Measurements from ENCODE around the gene FBXW11. TPM values are rescaled to one million over a fixed set of nuclear protein-coding genes. Genes with fewer than 3 reads are reported as not detected.

Gene FBXW11
- total and polyA plus RNA-seq, 10 of the 15 experiments (the other 5 are each of a cell fraction or from before 2014, with no cell fraction given): 4.3 to 61.5 (median 40.0) TPM

DNA sequence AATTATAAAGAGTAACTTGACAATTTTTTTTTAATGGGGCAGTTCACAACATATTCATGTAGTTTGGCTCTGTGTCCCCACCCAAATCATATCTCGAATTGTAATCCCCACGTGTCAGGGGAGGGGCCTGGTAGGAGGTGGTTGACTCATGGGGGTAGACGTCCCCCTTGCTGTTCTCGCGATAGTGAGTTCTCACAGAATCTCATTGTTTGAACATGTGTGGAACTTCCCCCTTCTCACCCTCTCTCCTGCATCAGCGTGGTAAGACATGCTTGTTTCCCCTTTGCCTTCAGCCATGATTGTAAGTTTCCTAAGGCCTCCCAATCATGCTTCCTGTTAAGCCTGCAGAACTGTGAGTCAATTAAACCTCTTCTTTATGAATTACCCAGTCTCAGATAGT is 40.7 kb downstream of the FBXW11 start:
- Histone ChIP-seq H4K20me1 (ENCODE audit: control insufficient read depth, insufficient read depth) (no peaks in the 10 kb centered on the region), H3K79me2 (ENCODE audit: control insufficient read depth, insufficient read depth, low read length) (peaks cover 80% of the 10 kb centered on the region), H3K9me3 (replicated peaks; ENCODE audit: control insufficient read depth, insufficient read depth, low read length) (peaks cover 14% of the 10 kb centered on the region), H3K27me3 (replicated peaks in 1 of 2; ENCODE audit: control insufficient read depth in 2 of 2, insufficient read depth in 2 of 2, low read length in 1 of 2) (no peaks in the 10 kb centered on the region), H3K4me1 (ENCODE audit: control insufficient read depth, insufficient read depth, low read length) (peaks cover 29% of the 10 kb centered on the region), H3K4me2 (ENCODE audit: control insufficient read depth, insufficient read depth) (no peak overlapping the region), H3K27ac (ENCODE audit: control insufficient read depth, insufficient read depth) (0 out of 2 replicates have a peak overlapping the region, but pooled peaks have one; percentile 20), H3K4me3 (no peak overlapping the region), H2AFZ (ENCODE audit: control insufficient read depth, low read depth, low read length) (no peak overlapping the region), H3K36me3 (ENCODE audit: control insufficient read depth in 2 of 2, insufficient read depth in 2 of 2, low read length in 1 of 2) (peaks cover 0 to 3% of the 10 kb centered on the region in 2 experiments; a peak in 1 of 4 replicates), H3K9ac (ENCODE audit: control insufficient read depth, insufficient read depth, low read length) (no peak overlapping the region)
- 73% methylated on average over 6 of the region's 6 CpGs for WGBS (ENCODE audit: insufficient coverage, insufficient replicate concordance, low lambda C conversion rate, missing lambda C conversion rate)
- DNase-seq (ENCODE audit: low read depth, low spot score) (no peak), FAIRE-seq (no peak), ATAC-seq (0 out of 3 replicates have a peak, but pooled peaks have one; percentile 4)
- ChIA-PET POLR2A (interaction anchor here (1.3 kb wide), 1 partner anchor 12 kb away, joined by 5 read pairs; no protein-coding TSS in a partner anchor), SMC1A (ENCODE audit: uncharacterized antibody, unreplicated experiment) (interaction anchor here (1.0 to 2.2 kb wide), 2 partner anchors 19 to 51 kb away, joined by 3 to 11 read pairs; no protein-coding TSS in a partner anchor), RAD21 (ENCODE audit: unreplicated experiment) (interaction anchor here (1.1 to 1.3 kb wide), 2 partner anchors 34 to 53 kb away, joined by 3 read pairs; no protein-coding TSS in a partner anchor), CTCF (interaction anchor here (1.3 kb wide), 2 partner anchors 38 to 54 kb away, joined by 3 to 5 read pairs; no protein-coding TSS in a partner anchor)
- intact Hi-C loops (cut with micrococcal nuclease; ENCODE audit: unreplicated experiment): no loop called here
- in situ Hi-C loops (cut with MboI): no loop called here
- no peak for TF ChIP-seq RB1 (IDR thresholded peaks at IDR 0.05; ENCODE audit: borderline replicate concordance)
- 0 out of 2 replicates have a peak, but pooled peaks have one; percentile 20 for TF ChIP-seq YY1 (IDR thresholded peaks at IDR 0.05; ENCODE audit: low read depth, low read length)
- TF ChIP-seq BRCA1 (IDR thresholded peaks at IDR 0.05; ENCODE audit: low read depth, low read length): peak; percentile 33; the same call in 1 of the 2 replicates
- TF ChIP-seq, protein P1, sequence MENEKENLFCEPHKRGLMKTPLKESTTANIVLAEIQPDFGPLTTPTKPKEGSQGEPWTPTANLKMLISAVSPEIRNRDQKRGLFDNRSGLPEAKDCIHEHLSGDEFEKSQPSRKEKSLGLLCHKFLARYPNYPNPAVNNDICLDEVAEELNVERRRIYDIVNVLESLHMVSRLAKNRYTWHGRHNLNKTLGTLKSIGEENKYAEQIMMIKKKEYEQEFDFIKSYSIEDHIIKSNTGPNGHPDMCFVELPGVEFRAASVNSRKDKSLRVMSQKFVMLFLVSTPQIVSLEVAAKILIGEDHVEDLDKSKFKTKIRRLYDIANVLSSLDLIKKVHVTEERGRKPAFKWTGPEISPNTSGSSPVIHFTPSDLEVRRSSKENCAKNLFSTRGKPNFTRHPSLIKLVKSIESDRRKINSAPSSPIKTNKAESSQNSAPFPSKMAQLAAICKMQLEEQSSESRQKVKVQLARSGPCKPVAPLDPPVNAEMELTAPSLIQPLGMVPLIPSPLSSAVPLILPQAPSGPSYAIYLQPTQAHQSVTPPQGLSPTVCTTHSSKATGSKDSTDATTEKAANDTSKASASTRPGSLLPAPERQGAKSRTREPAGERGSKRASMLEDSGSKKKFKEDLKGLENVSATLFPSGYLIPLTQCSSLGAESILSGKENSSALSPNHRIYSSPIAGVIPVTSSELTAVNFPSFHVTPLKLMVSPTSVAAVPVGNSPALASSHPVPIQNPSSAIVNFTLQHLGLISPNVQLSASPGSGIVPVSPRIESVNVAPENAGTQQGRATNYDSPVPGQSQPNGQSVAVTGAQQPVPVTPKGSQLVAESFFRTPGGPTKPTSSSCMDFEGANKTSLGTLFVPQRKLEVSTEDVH (IDR thresholded peaks at IDR 0.05; ENCODE audit: low read depth, partially characterized antibody): no peak
- TF ChIP-seq ZNF24 (IDR thresholded peaks at IDR 0.05): no peak
- 0 out of 2 replicates have a peak, but pooled peaks have one; percentile 4 for TF ChIP-seq NFIC (IDR thresholded peaks at IDR 0.05; ENCODE audit: low read depth, low read length)
- no peak for TF ChIP-seq CBX3 (IDR thresholded peaks at IDR 0.05; ENCODE audit: borderline replicate concordance, low read depth)
- no peak for TF ChIP-seq SMC3 (IDR thresholded peaks at IDR 0.05; ENCODE audit: borderline replicate concordance, low read length)
- TF ChIP-seq, protein P2, sequence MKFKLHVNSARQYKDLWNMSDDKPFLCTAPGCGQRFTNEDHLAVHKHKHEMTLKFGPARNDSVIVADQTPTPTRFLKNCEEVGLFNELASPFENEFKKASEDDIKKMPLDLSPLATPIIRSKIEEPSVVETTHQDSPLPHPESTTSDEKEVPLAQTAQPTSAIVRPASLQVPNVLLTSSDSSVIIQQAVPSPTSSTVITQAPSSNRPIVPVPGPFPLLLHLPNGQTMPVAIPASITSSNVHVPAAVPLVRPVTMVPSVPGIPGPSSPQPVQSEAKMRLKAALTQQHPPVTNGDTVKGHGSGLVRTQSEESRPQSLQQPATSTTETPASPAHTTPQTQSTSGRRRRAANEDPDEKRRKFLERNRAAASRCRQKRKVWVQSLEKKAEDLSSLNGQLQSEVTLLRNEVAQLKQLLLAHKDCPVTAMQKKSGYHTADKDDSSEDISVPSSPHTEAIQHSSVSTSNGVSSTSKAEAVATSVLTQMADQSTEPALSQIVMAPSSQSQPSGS (IDR thresholded peaks at IDR 0.05; ENCODE audit: low read length): no peak
- TF ChIP-seq FOXM1 (IDR thresholded peaks at IDR 0.05; ENCODE audit: low read depth, low read length): no peak
- no TSS peak for BruUV-seq (replicated peaks)
